ENCODE data around the gene CHAT.

The CHAT gene

GRCh38 chr10:49609283-49610113, 4.3 kb upstream of the CHAT start:
- no peak for TF ChIP-seq Cebpa-rat (IDR thresholded peaks at IDR 0.05)
- Histone ChIP-seq H3K9ac (no peak overlapping the region), H3K4me1 (peaks cover 11 to 24% (median 22%) of the 10 kb centered on the region in 10 experiments), H3K9me3 (replicated peaks in 1 of 11) (peaks cover 36 to 51% (median 49%) of the 10 kb centered on the region in 11 experiments), H3K27ac (no peak overlapping the region), H3K4me2 (no peak overlapping the region), H3K36me3 (no peaks in the 10 kb centered on the region), H4K20me1 (peaks cover 0 to 4% (median 0%) of the 10 kb centered on the region in 11 experiments; a peak in 4 of 22 replicates), H3K27me3 (peaks cover 29 to 63% (median 53%) of the 10 kb centered on the region in 11 experiments), H3K4me3 (no peak overlapping the region)

- H3K4me3 ChIP-seq = no peak within 1 kb of the TSS
- no peak within 1 kb of the TSS for H3K9ac ChIP-seq
- H4K20me1 ChIP-seq = peaks cover 0 to 4% (median 0%) of the 10 kb centered on the region in 11 experiments; a peak in 4 of 22 replicates
- no peaks in the 10 kb centered on the region for H3K36me3 ChIP-seq
- no peak within 1 kb of the TSS for H3K27ac ChIP-seq
- H3K4me2 ChIP-seq = no peak within 1 kb of the TSS
- peaks cover 35 to 69% (median 59%) of the 10 kb centered on the region in 11 experiments for H3K27me3 ChIP-seq
- TF ChIP-seq Cebpa-rat (IDR thresholded peaks at IDR 0.05) = no peak
- peaks cover 11 to 24% (median 22%) of the 10 kb centered on the region in 10 experiments for H3K4me1 ChIP-seq
- H3K9me3 ChIP-seq (replicated peaks in 1 of 11) = peaks cover 36 to 51% (median 49%) of the 10 kb centered on the region in 11 experiments
These were observed 3.8 kb upstream of the CHAT start, which contains the start of gene SLC18A3 for GRCh38 chr10:49610114-49610457. TSS of gene SLC18A3 (plus strand) at chr10:49610310. CDS start at chr10:49610741, 431 bp downstream.

DNA sequence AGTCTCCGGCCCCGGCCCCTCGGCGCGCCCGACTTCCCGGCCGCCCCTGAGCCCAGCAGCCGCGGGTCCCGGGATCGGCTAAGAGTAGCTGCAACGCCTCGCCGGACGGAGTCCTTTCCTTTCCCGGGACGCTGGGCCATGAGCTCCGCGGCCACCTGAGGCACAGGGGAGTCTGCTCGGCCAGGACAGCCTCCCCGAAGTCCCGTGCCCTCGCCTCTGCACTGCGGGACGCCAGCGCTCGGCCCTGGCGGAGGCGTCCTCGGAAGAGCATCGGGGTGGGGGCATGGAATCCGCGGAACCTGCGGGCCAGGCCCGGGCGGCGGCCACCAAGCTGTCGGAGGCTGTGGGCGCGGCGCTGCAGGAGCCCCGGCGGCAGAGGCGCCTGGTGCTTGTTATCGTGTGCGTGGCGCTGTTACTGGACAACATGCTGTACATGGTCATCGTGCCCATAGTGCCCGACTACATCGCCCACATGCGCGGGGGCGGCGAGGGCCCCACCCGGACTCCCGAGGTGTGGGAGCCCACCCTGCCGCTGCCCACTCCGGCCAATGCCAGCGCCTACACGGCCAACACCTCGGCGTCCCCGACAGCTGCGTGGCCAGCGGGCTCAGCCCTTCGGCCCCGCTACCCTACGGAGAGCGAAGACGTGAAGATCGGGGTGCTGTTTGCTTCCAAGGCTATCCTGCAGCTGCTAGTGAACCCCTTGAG, 3.2 kb upstream of the CHAT start:
- TF ChIP-seq Cebpa-rat (IDR thresholded peaks at IDR 0.05) = no peak
- H3K4me2 ChIP-seq = no peak overlapping the region
- H3K36me3 ChIP-seq = no peaks in the 10 kb centered on the region
- H3K4me3 ChIP-seq = no peak overlapping the region
- H3K4me1 ChIP-seq = peaks cover 11 to 22% (median 19%) of the 10 kb centered on the region in 10 experiments
- peaks cover 36 to 51% (median 49%) of the 10 kb centered on the region in 11 experiments for H3K9me3 ChIP-seq (replicated peaks in 1 of 11)
- peaks cover 41 to 75% (median 64%) of the 10 kb centered on the region in 11 experiments for H3K27me3 ChIP-seq
- H3K9ac ChIP-seq = no peak overlapping the region
- H3K27ac ChIP-seq = no peak overlapping the region
- H4K20me1 ChIP-seq = peaks cover 0 to 4% (median 0%) of the 10 kb centered on the region in 11 experiments; a peak in 4 of 22 replicates

DNA sequence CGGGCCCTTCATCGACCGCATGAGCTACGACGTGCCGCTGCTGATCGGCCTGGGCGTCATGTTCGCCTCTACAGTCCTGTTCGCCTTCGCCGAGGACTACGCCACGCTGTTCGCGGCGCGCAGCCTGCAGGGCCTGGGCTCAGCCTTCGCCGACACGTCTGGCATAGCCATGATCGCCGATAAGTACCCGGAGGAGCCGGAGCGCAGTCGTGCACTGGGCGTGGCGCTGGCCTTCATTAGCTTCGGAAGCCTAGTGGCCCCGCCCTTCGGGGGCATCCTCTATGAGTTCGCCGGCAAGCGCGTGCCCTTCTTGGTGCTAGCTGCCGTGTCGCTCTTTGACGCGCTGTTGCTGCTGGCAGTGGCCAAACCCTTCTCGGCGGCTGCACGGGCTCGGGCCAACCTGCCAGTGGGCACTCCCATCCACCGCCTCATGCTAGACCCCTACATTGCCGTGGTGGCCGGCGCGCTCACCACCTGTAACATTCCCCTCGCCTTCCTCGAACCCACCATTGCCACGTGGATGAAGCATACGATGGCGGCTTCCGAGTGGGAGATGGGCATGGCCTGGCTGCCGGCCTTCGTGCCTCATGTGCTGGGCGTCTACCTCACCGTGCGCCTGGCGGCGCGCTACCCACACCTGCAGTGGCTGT, 2.5 kb upstream of the CHAT start:
- H3K4me1 ChIP-seq = peaks cover 10 to 17% (median 13%) of the 10 kb centered on the region in 10 experiments
- H3K9me3 ChIP-seq (replicated peaks in 1 of 11) = peaks cover 36 to 51% (median 49%) of the 10 kb centered on the region in 11 experiments
- no peak overlapping the region for H3K27ac ChIP-seq
- no peak for TF ChIP-seq Cebpa-rat (IDR thresholded peaks at IDR 0.05)
- peaks cover 0 to 4% (median 0%) of the 10 kb centered on the region in 11 experiments; a peak in 4 of 22 replicates for H4K20me1 ChIP-seq
- H3K4me3 ChIP-seq = no peak overlapping the region
- no peak overlapping the region for H3K9ac ChIP-seq
- peaks cover 41 to 81% (median 71%) of the 10 kb centered on the region in 11 experiments for H3K27me3 ChIP-seq
- no peaks in the 10 kb centered on the region for H3K36me3 ChIP-seq
- no peak overlapping the region for H3K4me2 ChIP-seq

- peaks cover 41 to 82% (median 75%) of the 10 kb centered on the region in 11 experiments for H3K27me3 ChIP-seq
- no peak overlapping the region for H3K4me3 ChIP-seq
- peaks cover 5 to 12% (median 7%) of the 10 kb centered on the region in 10 experiments; a peak in 17 of 20 replicates for H3K4me1 ChIP-seq
These were observed 1.9 kb upstream of the CHAT start for GRCh38 chr10:49611816-49612512.

DNA sequence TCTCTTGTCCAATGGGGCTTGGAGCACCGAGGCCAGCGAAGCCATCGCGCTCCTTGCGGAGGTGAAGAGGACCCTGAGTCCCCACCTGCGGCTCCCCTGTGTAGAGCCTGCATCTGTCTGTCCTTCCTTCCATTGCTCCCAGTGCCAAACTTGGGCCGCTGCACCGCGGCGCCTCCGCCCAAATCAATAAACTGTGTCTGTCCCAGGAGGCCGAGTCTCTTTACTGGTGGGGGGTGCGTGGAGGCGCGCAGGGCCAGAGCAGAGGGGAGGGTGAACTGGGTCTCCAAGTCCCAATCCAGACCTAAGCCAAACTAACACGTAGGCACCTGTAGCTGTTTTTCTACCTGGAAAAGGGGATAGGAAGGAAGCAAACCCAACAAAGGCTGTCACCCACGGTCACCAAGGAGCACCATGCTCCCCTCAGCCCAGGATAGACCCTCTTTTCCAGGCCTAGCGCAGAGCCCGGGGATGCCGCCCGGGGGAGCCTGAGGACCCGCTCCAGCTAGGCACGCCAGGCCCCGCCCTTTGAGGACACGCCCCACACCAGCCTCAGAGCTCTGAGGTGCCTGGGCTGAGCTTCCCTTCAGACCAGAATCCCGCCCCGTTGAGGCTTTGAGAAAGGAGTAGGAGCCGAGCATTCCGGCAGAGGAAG, 1.2 kb upstream of the CHAT start:
- no peak for TF ChIP-seq Cebpa-rat (IDR thresholded peaks at IDR 0.05)
- Histone ChIP-seq H3K9me3 (replicated peaks in 1 of 11) (peaks cover 36 to 51% (median 49%) of the 10 kb centered on the region in 11 experiments), H3K4me3 (no peak overlapping the region), H3K4me1 (peaks cover 0 to 5% (median 0%) of the 10 kb centered on the region in 10 experiments; a peak in 6 of 20 replicates), H3K4me2 (no peak overlapping the region), H3K9ac (no peak overlapping the region), H3K27me3 (peaks cover 41 to 82% (median 75%) of the 10 kb centered on the region in 11 experiments), H3K36me3 (no peaks in the 10 kb centered on the region), H4K20me1 (no peaks in the 10 kb centered on the region; a peak in 4 of 22 replicates), H3K27ac (no peak overlapping the region)

More at GRCh38 chr10:49611816-49612512, 1.9 kb upstream of the CHAT start:
- Histone ChIP-seq H4K20me1 (peaks cover 0 to 4% (median 0%) of the 10 kb centered on the region in 11 experiments; a peak in 4 of 22 replicates), H3K9ac (no peak overlapping the region), H3K36me3 (no peaks in the 10 kb centered on the region), H3K4me2 (no peak overlapping the region), H3K27ac (no peak overlapping the region), H3K9me3 (replicated peaks in 1 of 11) (peaks cover 36 to 51% (median 49%) of the 10 kb centered on the region in 11 experiments)
- TF ChIP-seq Cebpa-rat (IDR thresholded peaks at IDR 0.05) = no peak

- Histone ChIP-seq H3K27ac (no peak overlapping the region), H3K4me3 (no peak overlapping the region), H3K4me2 (no peak overlapping the region), H4K20me1 (no peaks in the 10 kb centered on the region; a peak in 1 of 22 replicates), H3K9me3 (replicated peaks in 1 of 11) (peaks cover 36 to 51% (median 49%) of the 10 kb centered on the region in 11 experiments), H3K4me1 (no peaks in the 10 kb centered on the region), H3K36me3 (no peaks in the 10 kb centered on the region), H3K9ac (no peak overlapping the region), H3K27me3 (peaks cover 41 to 80% (median 72%) of the 10 kb centered on the region in 11 experiments)
- no peak for TF ChIP-seq Cebpa-rat (IDR thresholded peaks at IDR 0.05)
These were observed 514 bp upstream of the CHAT start for GRCh38 chr10:49613165-49613881.

Data from BLaER1 treated with 17β-estradiol and CSF1 and Interleukin-3, amounts not matched to agents 10 nM and 100 nM (cell line).